ENCODE data around the gene MASP1.

DNA sequence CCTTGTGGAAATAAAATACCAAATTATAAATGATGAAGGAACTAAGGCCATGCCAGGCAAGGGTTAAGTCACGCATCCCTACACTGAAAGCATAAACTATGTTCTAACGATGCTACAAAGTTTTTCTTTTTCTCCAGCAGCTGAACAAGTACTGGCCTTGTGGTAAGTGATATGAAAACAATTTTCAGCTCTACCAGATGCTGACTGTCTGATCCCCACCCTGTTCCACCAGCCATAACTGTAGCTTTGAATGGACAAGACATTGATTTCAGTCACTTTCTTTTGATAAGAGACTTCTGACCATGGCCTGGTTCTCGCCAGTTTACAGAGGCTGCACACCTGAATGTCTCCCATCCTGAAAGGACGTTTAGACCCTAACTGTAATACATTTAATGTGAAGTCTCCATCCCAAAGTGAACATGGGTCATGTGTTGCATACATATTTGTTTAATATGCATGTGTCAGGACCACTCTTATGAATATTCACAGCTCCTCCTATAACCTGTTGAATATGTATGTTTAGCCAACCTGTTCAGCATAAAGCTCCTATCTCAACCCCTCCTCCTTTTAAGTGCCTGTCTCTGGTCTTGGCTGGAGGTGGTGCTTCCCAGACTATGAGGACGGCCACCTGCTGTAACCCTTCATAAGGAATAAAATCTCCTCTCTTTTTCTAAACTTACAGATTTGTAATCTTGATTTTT lies 33.4 kb downstream of the MASP1 start:
- TF ChIP-seq POLR2A (IDR thresholded peaks at IDR 0.05) (no peak), EP300 (IDR thresholded peaks at IDR 0.05) (no peak), POLR2AphosphoS5 (IDR thresholded peaks at IDR 0.05) (no peak)
- TF ChIP-seq, protein P1, sequence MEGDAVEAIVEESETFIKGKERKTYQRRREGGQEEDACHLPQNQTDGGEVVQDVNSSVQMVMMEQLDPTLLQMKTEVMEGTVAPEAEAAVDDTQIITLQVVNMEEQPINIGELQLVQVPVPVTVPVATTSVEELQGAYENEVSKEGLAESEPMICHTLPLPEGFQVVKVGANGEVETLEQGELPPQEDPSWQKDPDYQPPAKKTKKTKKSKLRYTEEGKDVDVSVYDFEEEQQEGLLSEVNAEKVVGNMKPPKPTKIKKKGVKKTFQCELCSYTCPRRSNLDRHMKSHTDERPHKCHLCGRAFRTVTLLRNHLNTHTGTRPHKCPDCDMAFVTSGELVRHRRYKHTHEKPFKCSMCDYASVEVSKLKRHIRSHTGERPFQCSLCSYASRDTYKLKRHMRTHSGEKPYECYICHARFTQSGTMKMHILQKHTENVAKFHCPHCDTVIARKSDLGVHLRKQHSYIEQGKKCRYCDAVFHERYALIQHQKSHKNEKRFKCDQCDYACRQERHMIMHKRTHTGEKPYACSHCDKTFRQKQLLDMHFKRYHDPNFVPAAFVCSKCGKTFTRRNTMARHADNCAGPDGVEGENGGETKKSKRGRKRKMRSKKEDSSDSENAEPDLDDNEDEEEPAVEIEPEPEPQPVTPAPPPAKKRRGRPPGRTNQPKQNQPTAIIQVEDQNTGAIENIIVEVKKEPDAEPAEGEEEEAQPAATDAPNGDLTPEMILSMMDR (IDR thresholded peaks at IDR 0.05): no peak
